Erythroblast (primary cell): Measurements from ENCODE around the gene LRTM2.

Source experiments
- GATA1 ChIP-seq: IDR thresholded peaks from 2 replicates; pipeline ENCODE4 v1.6.1; 2011; ENCODE audit warnings: low read depth, mild to moderate bottlenecking, control low read depth, low read length, moderate library complexity
- POLR2A ChIP-seq: IDR thresholded peaks from 2 replicates; pipeline ENCODE4 v1.6.1; 2011; ENCODE audit warnings: mild to moderate bottlenecking, low read length

- TF ChIP-seq POLR2A = no peak
- TF ChIP-seq GATA1 = no peak
Measured at GRCh38 chr12:1816730-1817348, 3.5 kb upstream of the LRTM2 start.
